CD4-positive, alpha-beta T cell treated with Interferon gamma for 1 hour (primary cell): ENCODE results near the gene MPG.

Experiments used
- DNase-seq: peaks from one replicate; pipeline ENCODE4 v3.0.0-alpha.2; 2020

MPG gene

DNA sequence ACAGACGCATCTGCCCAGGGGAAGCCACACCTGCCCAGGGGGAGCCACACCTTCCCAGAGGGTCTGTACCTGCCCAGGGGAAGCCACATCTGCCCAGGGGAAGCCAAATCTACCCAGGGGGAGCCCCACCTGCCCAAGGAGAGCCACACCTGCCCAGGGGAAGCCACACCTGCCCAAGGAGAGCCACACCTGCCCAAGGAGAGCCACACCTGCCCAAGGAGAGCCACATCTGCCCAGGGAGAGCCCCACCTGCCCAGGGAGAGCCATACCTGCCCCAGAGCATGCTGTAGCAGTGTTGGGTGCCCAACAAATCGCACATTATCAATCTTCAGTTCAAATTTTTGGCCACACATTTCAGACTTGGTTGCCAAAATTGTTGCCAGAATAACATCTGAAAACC is 40.8 kb downstream of the MPG start:
- DNase-seq = no peak

DNA sequence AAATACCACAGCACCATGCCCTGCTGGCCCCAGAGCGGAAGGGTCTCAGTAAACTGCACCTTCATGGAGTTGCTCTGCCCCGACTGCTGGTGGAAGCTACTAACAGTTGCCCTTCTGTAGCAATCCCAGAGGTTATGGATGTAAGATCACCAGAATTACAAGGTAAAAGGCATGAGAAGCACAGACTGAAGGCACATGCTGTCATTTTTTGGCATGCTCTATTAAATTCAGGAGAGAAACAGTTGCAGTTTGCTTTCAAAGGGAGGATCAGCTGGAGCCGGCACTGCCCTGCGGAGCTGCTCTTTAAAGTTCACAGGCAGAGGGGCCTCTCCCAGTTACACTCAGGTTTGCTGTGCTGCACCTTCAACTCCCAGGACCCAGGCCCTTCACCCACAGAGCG is 41.3 kb downstream of the MPG start:
- DNase-seq = no peak

GRCh38 chr16:119835-120491 is 41.9 kb downstream of the MPG start:
- no peak for DNase-seq

- DNase-seq = no peak
Measured at GRCh38 chr16:120756-121155, 42.7 kb downstream of the MPG start.

DNA sequence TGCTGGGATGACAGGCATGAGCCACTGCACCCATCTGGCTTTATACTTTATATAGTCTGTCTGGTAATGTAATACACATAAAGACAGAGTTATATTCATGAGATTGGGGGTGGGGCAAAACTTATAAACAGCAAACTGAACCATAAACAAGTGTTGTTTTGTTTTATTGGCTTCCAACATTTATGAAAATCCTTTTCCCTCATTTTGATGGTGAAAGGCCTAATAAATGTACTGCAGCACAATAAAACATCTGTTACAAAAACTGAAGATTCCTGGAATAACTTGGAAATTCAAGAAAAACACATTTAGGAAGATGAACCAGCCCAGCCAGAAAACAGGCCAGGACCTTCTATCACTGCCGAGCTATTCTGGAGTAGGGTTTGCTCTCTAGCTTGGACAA is 44.3 kb downstream of the MPG start:
- no peak for DNase-seq

DNA sequence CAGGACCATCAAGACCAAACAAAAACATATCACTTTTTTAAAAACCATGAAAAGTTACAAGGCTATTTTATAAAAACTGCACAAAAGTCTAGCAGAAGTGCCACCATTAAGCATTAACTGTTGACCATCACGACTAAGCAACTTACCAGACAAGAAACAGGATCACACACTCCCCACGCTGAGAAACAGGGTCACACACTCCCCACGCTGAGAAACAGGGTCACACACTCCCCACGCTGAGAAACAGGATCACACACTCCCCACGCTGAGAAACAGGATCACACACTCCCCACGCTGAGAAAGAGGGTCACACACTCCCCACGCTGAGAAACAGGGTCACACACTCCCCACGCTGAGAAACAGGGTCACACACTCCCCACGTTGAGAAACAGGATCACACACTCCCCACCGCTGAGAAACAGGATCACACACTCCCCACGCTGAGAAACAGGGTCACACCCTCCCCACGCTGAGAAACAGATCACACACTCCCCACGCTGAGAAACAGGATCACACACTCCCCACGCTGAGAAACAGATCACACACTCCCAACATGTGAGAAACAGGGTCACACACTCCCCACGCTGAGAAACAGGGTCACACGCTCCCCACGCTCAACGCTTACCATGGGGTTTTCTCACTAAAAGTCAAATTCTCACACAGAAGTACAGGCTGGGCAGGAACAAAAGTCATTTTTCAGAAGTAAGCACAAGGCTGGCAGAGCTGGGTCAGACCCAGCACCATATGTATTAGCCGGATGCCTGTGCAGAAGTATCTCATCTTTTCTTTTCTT is 45.7 kb downstream of the MPG start:
- peak; percentile 13 for DNase-seq

DNA sequence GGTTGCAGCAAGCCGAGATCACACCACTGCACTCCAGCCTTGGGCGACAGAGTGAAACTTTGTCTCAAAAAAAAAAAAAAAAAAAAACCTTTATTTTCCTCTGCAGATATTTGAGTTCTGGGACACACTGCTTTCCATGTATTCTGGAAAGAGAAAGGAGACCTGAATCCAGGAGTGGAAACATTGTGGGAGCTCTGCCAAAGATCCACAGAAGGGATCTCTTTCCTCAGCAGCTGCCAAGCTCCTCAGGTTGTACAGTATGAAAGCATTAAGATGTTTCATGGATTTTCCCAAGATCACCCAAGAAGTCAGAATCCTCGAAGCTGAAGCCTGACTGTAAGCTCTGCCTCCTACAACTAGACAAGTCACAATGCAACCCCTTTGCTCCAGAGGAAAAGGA is 47.0 kb downstream of the MPG start:
- DNase-seq = no peak

DNA sequence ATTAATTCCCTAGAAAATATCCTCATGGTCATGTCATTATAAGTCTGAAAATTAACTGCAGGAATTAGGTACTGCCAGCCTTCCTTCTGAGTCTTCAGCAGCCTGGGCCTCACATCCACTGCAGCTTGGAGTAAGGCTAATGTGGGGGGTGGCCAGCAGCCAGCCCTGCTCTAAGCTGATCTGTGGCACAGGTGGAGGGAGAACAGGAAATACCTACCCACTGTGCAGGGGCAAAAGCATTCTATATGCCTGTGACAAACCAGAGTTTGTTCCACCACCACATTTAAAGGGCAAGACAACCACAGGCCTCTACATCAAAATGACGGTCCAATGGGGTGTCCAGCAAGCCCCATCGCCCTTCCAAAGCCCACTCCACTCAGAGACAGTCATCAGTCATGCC is 51.0 kb downstream of the MPG start:
- no peak for DNase-seq

DNA sequence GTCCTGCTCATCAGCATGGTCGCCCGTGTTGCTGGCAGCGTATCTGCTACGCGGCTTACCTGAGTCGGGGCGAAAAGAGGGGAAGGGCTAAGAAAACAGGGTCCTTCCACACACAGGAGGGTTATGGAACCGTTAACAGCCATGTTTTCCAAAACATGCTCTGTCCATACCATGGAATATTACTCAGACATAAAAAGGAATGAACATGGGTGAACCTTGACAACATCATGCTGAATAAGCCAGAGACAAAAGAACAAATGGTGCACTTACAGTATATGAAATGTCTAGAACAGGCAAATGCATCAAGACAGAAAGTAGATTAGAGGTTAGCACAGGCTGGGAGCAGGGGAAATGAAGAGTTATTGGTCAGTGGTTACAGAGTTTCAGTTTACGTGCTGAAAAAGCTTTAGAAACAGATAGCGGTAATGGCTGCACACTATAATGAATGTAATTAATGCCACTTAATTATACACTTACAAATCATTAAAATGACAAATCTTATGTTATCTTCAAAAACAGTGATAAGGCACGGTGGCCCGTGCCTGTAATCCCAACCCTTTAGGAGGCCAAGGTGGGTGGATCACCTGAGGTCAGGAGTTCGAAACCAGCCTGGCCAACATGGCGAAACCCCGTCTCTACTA is 52.6 kb downstream of the MPG start:
- DNase-seq = no peak

GRCh38 chr16:132120-132519 is 54.1 kb downstream of the MPG start:
- DNase-seq = no peak

DNA sequence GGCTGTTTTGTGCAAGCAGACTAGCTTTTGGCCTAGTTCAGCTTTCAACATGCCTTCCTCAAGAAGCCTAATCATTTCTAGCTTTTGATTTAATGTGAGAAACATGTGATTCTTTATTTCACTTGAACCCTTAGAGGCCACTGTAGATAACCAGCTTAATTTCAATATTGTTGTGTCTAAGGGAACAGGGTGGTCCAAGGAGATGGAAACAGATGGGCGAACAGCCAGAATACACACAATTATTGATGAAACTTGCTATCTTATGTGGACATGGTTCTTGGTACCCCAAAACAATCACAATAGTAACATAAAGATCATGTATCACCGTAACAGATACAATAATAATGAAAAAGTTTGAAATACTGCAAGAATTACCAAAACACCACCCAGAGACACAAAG is 55.7 kb downstream of the MPG start:
- no peak for DNase-seq
